Muscle layer of duodenum (tissue), 2 donors: Measurements from ENCODE around the gene DCAF16.
"Not testable (repeated sequence)": the region's sequence is repeated elsewhere in the genome, so short reads cannot be mapped to it uniquely, and the experiment has no call there.

Source experiments
- H3K27ac ChIP-seq: one replicate; pipeline ENCODE4 v1.7.0; 2013; ENCODE audit warnings: mild to moderate bottlenecking, low read length
- H3K27me3 ChIP-seq: one replicate; pipeline ENCODE4 v1.7.0; 2013; ENCODE audit warnings: low read depth, mild to moderate bottlenecking, control low read depth, low read length
- H3K36me3 ChIP-seq, 2 donors: one replicate each; pipeline ENCODE4 v1.7.0; 2013; ENCODE audit warnings: low read length in 2 of 2, control low read depth in 1 of 2, mild to moderate bottlenecking in 1 of 2; ENCODE audit not compliant: insufficient read depth in 2 of 2, control insufficient read depth in 1 of 2
- H3K4me1 ChIP-seq, 2 donors: one replicate each; pipeline ENCODE4 v1.7.0; 2013; ENCODE audit warnings: low read length in 2 of 2, mild to moderate bottlenecking in 2 of 2, control low read depth in 1 of 2, moderate library complexity in 1 of 2; ENCODE audit not compliant: insufficient read depth in 2 of 2, control insufficient read depth in 1 of 2
- H3K4me3 ChIP-seq, 2 donors: one replicate each; pipeline ENCODE4 v1.7.0; 2013; ENCODE audit warnings: low read length in 2 of 2, low read depth in 1 of 2, mild to moderate bottlenecking in 1 of 2
- H3K9me3 ChIP-seq, 2 donors: one replicate each; pipeline ENCODE4 v1.7.0; 2013; ENCODE audit warnings: low read length in 2 of 2, control low read depth in 1 of 2, mild to moderate bottlenecking in 1 of 2; ENCODE audit not compliant: control insufficient read depth in 1 of 2
- donor health status: healthy.

The DCAF16 gene

GRCh38 chr4:17810260-17811077 lies at the start of gene DCAF16, which contains the start of gene NCAPG:
TSS of gene DCAF16 (minus strand) at chr4:17810757. CDS start at chr4:17804141, 6,616 bp downstream.
TSS of gene NCAPG (plus strand) at chr4:17810979. CDS start at chr4:17811078, 99 bp downstream.
- peak within 1 kb of the TSS; percentile 98 for H3K27ac ChIP-seq
- peak within 1 kb of the TSS; percentile 94 to 96 for H3K4me3 ChIP-seq
- peaks cover 18 to 36% of the 10 kb centered on the region in 2 donors for H3K4me1 ChIP-seq
- H3K36me3 ChIP-seq: peaks cover 0 to 4% of the 10 kb centered on the region in 2 donors
- no peaks in the 10 kb centered on the region for H3K27me3 ChIP-seq
- no peaks in the 10 kb centered on the region for H3K9me3 ChIP-seq

- Histone ChIP-seq H3K9me3 (peaks cover 0 to 9% of the 10 kb centered on the region in 2 donors), H3K27ac (no peak overlapping the region), H3K4me1 (no peaks in the 10 kb centered on the region), H3K36me3 (peaks cover 0 to 4% of the 10 kb centered on the region in 2 donors), H3K27me3 (no peaks in the 10 kb centered on the region), H3K4me3 (no peak overlapping the region)
Measured at GRCh38 chr4:17859793-17860406, 49.3 kb upstream of the DCAF16 start.

GRCh38 chr4:17854036-17854435 lies 43.5 kb upstream of the DCAF16 start:
- Histone ChIP-seq H3K27me3 (no peaks in the 10 kb centered on the region), H3K27ac (no peak overlapping the region), H3K9me3 (no peaks in the 10 kb centered on the region), H3K4me1 (no peaks in the 10 kb centered on the region), H3K4me3 (no peak overlapping the region), H3K36me3 (no peaks in the 10 kb centered on the region)

- Histone ChIP-seq H3K36me3 (no peaks in the 10 kb centered on the region), H3K9me3 (no peaks in the 10 kb centered on the region), H3K4me3 (no peak overlapping the region), H3K4me1 (no peaks in the 10 kb centered on the region), H3K27ac (no peak overlapping the region), H3K27me3 (no peaks in the 10 kb centered on the region)
Measured at GRCh38 chr4:17851959-17852358, 41.4 kb upstream of the DCAF16 start.

GRCh38 chr4:17850295-17850694 lies 39.7 kb upstream of the DCAF16 start:
- not testable (repeated sequence) for H3K4me3 ChIP-seq, H3K36me3 ChIP-seq, H3K9me3 ChIP-seq, H3K27me3 ChIP-seq, H3K27ac ChIP-seq, H3K4me1 ChIP-seq

GRCh38 chr4:17846266-17846665 lies 35.7 kb upstream of the DCAF16 start:
- Histone ChIP-seq H3K4me3 (no peak overlapping the region), H3K9me3 (no peaks in the 10 kb centered on the region), H3K36me3 (no peaks in the 10 kb centered on the region), H3K27me3 (no peaks in the 10 kb centered on the region), H3K4me1 (no peaks in the 10 kb centered on the region), H3K27ac (no peak overlapping the region)

GRCh38 chr4:17823871-17824669 lies 13.5 kb upstream of the DCAF16 start:
- no peak overlapping the region for H3K27ac ChIP-seq

GRCh38 chr4:17817027-17817426 lies 6.5 kb upstream of the DCAF16 start:
- no peak overlapping the region for H3K4me3 ChIP-seq
- H3K27me3 ChIP-seq: no peaks in the 10 kb centered on the region
- H3K27ac ChIP-seq: no peak overlapping the region
- H3K36me3 ChIP-seq: no peaks in the 10 kb centered on the region
- H3K4me1 ChIP-seq: no peaks in the 10 kb centered on the region
- no peaks in the 10 kb centered on the region for H3K9me3 ChIP-seq

More at GRCh38 chr4:17823871-17824669, 13.5 kb upstream of the DCAF16 start:
- Histone ChIP-seq H3K27me3 (no peaks in the 10 kb centered on the region), H3K9me3 (no peaks in the 10 kb centered on the region), H3K36me3 (no peaks in the 10 kb centered on the region), H3K4me1 (no peaks in the 10 kb centered on the region), H3K4me3 (no peak overlapping the region)

GRCh38 chr4:17816142-17816541 lies 5.6 kb upstream of the DCAF16 start:
- H3K27ac ChIP-seq: no peak overlapping the region
- peaks cover 0 to 2% of the 10 kb centered on the region in 2 donors for H3K4me1 ChIP-seq
- H3K27me3 ChIP-seq: no peaks in the 10 kb centered on the region
- no peaks in the 10 kb centered on the region for H3K9me3 ChIP-seq
- H3K4me3 ChIP-seq: no peak overlapping the region
- no peaks in the 10 kb centered on the region for H3K36me3 ChIP-seq

GRCh38 chr4:17814140-17814539 lies 3.6 kb upstream of the DCAF16 start:
- Histone ChIP-seq H3K27ac (no peak overlapping the region), H3K9me3 (no peaks in the 10 kb centered on the region), H3K4me1 (peaks cover 4 to 11% of the 10 kb centered on the region in 2 donors), H3K27me3 (no peaks in the 10 kb centered on the region), H3K36me3 (peaks cover 0 to 4% of the 10 kb centered on the region in 2 donors), H3K4me3 (no peak overlapping the region)

GRCh38 chr4:17812801-17813200 lies 2.2 kb upstream of the DCAF16 start:
- no peaks in the 10 kb centered on the region for H3K27me3 ChIP-seq
- H3K9me3 ChIP-seq: no peaks in the 10 kb centered on the region
- peaks cover 0 to 4% of the 10 kb centered on the region in 2 donors for H3K36me3 ChIP-seq
- peaks cover 11 to 24% of the 10 kb centered on the region in 2 donors for H3K4me1 ChIP-seq
- no peak overlapping the region for H3K4me3 ChIP-seq
- no peak overlapping the region for H3K27ac ChIP-seq
